WTC11 (cell line): ENCODE measurements around the gene FCRL6.

Source experiments
- AR ChIP-seq: fragments of 250-450 bp; sonication (Bioruptor Pico); IDR thresholded peaks from 2 replicates; pipeline ENCODE4 v1.9.0; 2021; ENCODE audit warnings: mild to moderate bottlenecking
- CTCF ChIP-seq: fragments of 200-600 bp; IDR thresholded peaks from 2 replicates; pipeline ENCODE4 v1.8.0; 2022; ENCODE audit warnings: antibody characterized with exemption
- ETV6 ChIP-seq: sonication (generic); formaldehyde crosslinking; IDR thresholded peaks from 2 replicates; pipeline ENCODE4 v1.8.1; 2022; ENCODE audit warnings: mild to moderate bottlenecking, missing genetic modification reagents
- GRHL2 ChIP-seq: fragments of 250-450 bp; sonication (Bioruptor Pico); IDR thresholded peaks from 2 replicates; pipeline ENCODE4 v1.8.0; 2022; ENCODE audit warnings: mild to moderate bottlenecking, moderate library complexity; ENCODE audit not compliant: insufficient replicate concordance, severe bottlenecking
- SP1 ChIP-seq: sonication (generic); formaldehyde crosslinking; conservative IDR thresholded peaks from 2 replicates; pipeline ENCODE4 v1.8.1; 2022; ENCODE audit warnings: missing genetic modification reagents
- TCF7 ChIP-seq: sonication (generic); formaldehyde crosslinking; IDR thresholded peaks from 2 replicates; pipeline ENCODE4 v1.8.0; 2022; ENCODE audit warnings: mild to moderate bottlenecking, low read depth, missing genetic modification reagents, moderate library complexity

- no peak for TF ChIP-seq SP1 (CRISPR knock-in tag)
- no peak for TF ChIP-seq GRHL2 (CRISPR knock-in tag)
- TF ChIP-seq CTCF = no peak
- TF ChIP-seq AR = no peak
- TF ChIP-seq TCF7 = no peak
- TF ChIP-seq ETV6 (CRISPR knock-in tag) = no peak
These were observed 33.8 kb downstream of the FCRL6 start for GRCh38 chr1:159835862-159836525.
